Measurements from ENCODE around the gene BAIAP2L1. TPM values are rescaled to one million over a fixed set of nuclear protein-coding genes. Genes with fewer than 3 reads are reported as not detected.

BAIAP2L1 gene
- total and polyA plus RNA-seq, 2 donors (not counting 1 experiment from before 2014, with no cell fraction given): 3.1 to 5.3 TPM

- Histone ChIP-seq H3K4me1 (ENCODE audit: control insufficient read depth, extremely low read depth, insufficient read depth, low read length) (peaks cover 8% of the 10 kb centered on the region), H4K20me1 (ENCODE audit: control insufficient read depth, extremely low read depth, insufficient read depth, low read length) (no peaks in the 10 kb centered on the region), H3K9me3 (ENCODE audit: control insufficient read depth, insufficient read depth, low read depth, low read length) (no peaks in the 10 kb centered on the region), H3K27ac (ENCODE audit: insufficient read depth, low read length) (no peak overlapping the region), H3K4me3 (replicated peaks in 1 of 4; ENCODE audit: control extremely low read depth in 1 of 4, insufficient read depth in 1 of 4, low read depth in 3 of 4, low read length in 4 of 4) (no peak overlapping the region), H3K36me3 (ENCODE audit: control insufficient read depth, insufficient read depth, low read length) (no peaks in the 10 kb centered on the region), H3K27me3 (ENCODE audit: control insufficient read depth, insufficient read depth, low read length) (no peaks in the 10 kb centered on the region), H2AFZ (ENCODE audit: low read length) (no peak overlapping the region), H3K4me2 (ENCODE audit: extremely low read depth, insufficient read depth, low read length) (no peak overlapping the region), H3K9ac (ENCODE audit: insufficient read depth, low read length) (no peak overlapping the region), H3K79me2 (ENCODE audit: control insufficient read depth, insufficient read depth, low read length) (peaks cover 16% of the 10 kb centered on the region)
- DNase-seq (ENCODE audit: low read depth in 2 of 2): peak in 1 of 2 donors; percentile 39
- TF ChIP-seq EZH2 (IDR thresholded peaks at IDR 0.05; ENCODE audit: low read length, missing control alignments): no peak
- TF ChIP-seq CTCF (conservative IDR thresholded peaks at IDR 0.05 in 1 of 2, IDR thresholded peaks at IDR 0.05 in 1 of 2; ENCODE audit: low read depth in 1 of 2, low read length in 2 of 2): no peak
Observed at GRCh38 chr7:98254951-98255610, 145.8 kb downstream of the BAIAP2L1 start.

GRCh38 chr7:98254516-98254915 lies 146.4 kb downstream of the BAIAP2L1 start:
- Histone ChIP-seq H3K4me3 (replicated peaks in 1 of 4; ENCODE audit: control extremely low read depth in 1 of 4, insufficient read depth in 1 of 4, low read depth in 3 of 4, low read length in 4 of 4) (no peak overlapping the region), H3K4me1 (ENCODE audit: control insufficient read depth, extremely low read depth, insufficient read depth, low read length) (peaks cover 8% of the 10 kb centered on the region), H3K79me2 (ENCODE audit: control insufficient read depth, insufficient read depth, low read length) (peaks cover 16% of the 10 kb centered on the region)

More at GRCh38 chr7:98254516-98254915, 146.4 kb downstream of the BAIAP2L1 start:
- Histone ChIP-seq H3K9ac (ENCODE audit: insufficient read depth, low read length) (no peak overlapping the region), H4K20me1 (ENCODE audit: control insufficient read depth, extremely low read depth, insufficient read depth, low read length) (no peaks in the 10 kb centered on the region), H3K9me3 (ENCODE audit: control insufficient read depth, insufficient read depth, low read depth, low read length) (no peaks in the 10 kb centered on the region), H3K4me2 (ENCODE audit: extremely low read depth, insufficient read depth, low read length) (no peak overlapping the region), H3K27me3 (ENCODE audit: control insufficient read depth, insufficient read depth, low read length) (no peaks in the 10 kb centered on the region), H3K36me3 (ENCODE audit: control insufficient read depth, insufficient read depth, low read length) (no peaks in the 10 kb centered on the region), H2AFZ (ENCODE audit: low read length) (no peak overlapping the region), H3K27ac (ENCODE audit: insufficient read depth, low read length) (no peak overlapping the region)
- DNase-seq (ENCODE audit: low read depth in 2 of 2): peak in 1 of 2 donors; percentile 22
- TF ChIP-seq EZH2 (IDR thresholded peaks at IDR 0.05; ENCODE audit: low read length, missing control alignments) (no peak), CTCF (conservative IDR thresholded peaks at IDR 0.05 in 1 of 2, IDR thresholded peaks at IDR 0.05 in 1 of 2; ENCODE audit: low read depth in 1 of 2, low read length in 2 of 2) (no peak)
